ENCODE data around the gene SLC46A3.

Gene SLC46A3

GRCh38 chr13:28747851-28748250 is 29.1 kb upstream of the SLC46A3 start:
- Histone ChIP-seq H3K4me1 (ENCODE audit: control insufficient read depth, low read length) (no peaks in the 10 kb centered on the region), H3K27ac (ENCODE audit: low read depth, low read length) (no peak overlapping the region), H3K4me2 (ENCODE audit: low read length) (no peak overlapping the region)

GRCh38 chr13:28746287-28746612 is 27.5 kb upstream of the SLC46A3 start:
- Histone ChIP-seq H3K36me3 (ENCODE audit: control insufficient read depth, low read length) (no peaks in the 10 kb centered on the region), H4K20me1 (ENCODE audit: control insufficient read depth, insufficient read depth, low read depth, low read length) (no peaks in the 10 kb centered on the region), H3K27ac (ENCODE audit: low read depth, low read length) (no peak overlapping the region), H3K4me2 (ENCODE audit: low read length) (no peak overlapping the region), H3F3A (ENCODE audit: control insufficient read depth, insufficient read depth) (no peaks in the 10 kb centered on the region), H3K4me1 (ENCODE audit: control insufficient read depth, low read length) (no peaks in the 10 kb centered on the region), H3K27me3 (ENCODE audit: control insufficient read depth, low read length) (no peaks in the 10 kb centered on the region), H3K79me2 (ENCODE audit: control insufficient read depth, low read length) (no peaks in the 10 kb centered on the region), H3K4me3 (ENCODE audit: low read length) (no peak overlapping the region), H3K9me2 (replicated peaks; ENCODE audit: control insufficient read depth, low read length) (no peaks in the 10 kb centered on the region), H3K9me3 (ENCODE audit: control insufficient read depth, insufficient read depth, low read length) (no peaks in the 10 kb centered on the region)
- TF ChIP-seq EZH2phosphoT487 (IDR thresholded peaks at IDR 0.05; ENCODE audit: borderline replicate concordance, low read length): no peak
- no peak for TF ChIP-seq CTCF (IDR thresholded peaks at IDR 0.05; ENCODE audit: low read depth, low read length, poor library complexity, severe bottlenecking)

More at GRCh38 chr13:28747851-28748250, 29.1 kb upstream of the SLC46A3 start:
- no peaks in the 10 kb centered on the region for H3K79me2 ChIP-seq (ENCODE audit: control insufficient read depth, low read length)
- H3K36me3 ChIP-seq (ENCODE audit: control insufficient read depth, low read length): no peaks in the 10 kb centered on the region
- no peaks in the 10 kb centered on the region for H3K9me3 ChIP-seq (ENCODE audit: control insufficient read depth, insufficient read depth, low read length)
- H3K27me3 ChIP-seq (ENCODE audit: control insufficient read depth, low read length): no peaks in the 10 kb centered on the region
- TF ChIP-seq EZH2phosphoT487 (IDR thresholded peaks at IDR 0.05; ENCODE audit: borderline replicate concordance, low read length) (no peak), CTCF (IDR thresholded peaks at IDR 0.05; ENCODE audit: low read depth, low read length, poor library complexity, severe bottlenecking) (no peak)
- no peaks in the 10 kb centered on the region for H3K9me2 ChIP-seq (replicated peaks; ENCODE audit: control insufficient read depth, low read length)
- no peaks in the 10 kb centered on the region for H3F3A ChIP-seq (ENCODE audit: control insufficient read depth, insufficient read depth)
- H4K20me1 ChIP-seq (ENCODE audit: control insufficient read depth, insufficient read depth, low read depth, low read length): no peaks in the 10 kb centered on the region
- H3K4me3 ChIP-seq (ENCODE audit: low read length): no peak overlapping the region

- no peaks in the 10 kb centered on the region for H3K27me3 ChIP-seq (ENCODE audit: control insufficient read depth, low read length)
- no peaks in the 10 kb centered on the region for H3K36me3 ChIP-seq (ENCODE audit: control insufficient read depth, low read length)
- no peak overlapping the region for H3K4me3 ChIP-seq (ENCODE audit: low read length)
- H3K27ac ChIP-seq (ENCODE audit: low read depth, low read length): no peak overlapping the region
- H3K79me2 ChIP-seq (ENCODE audit: control insufficient read depth, low read length): no peaks in the 10 kb centered on the region
- H3K9me2 ChIP-seq (replicated peaks; ENCODE audit: control insufficient read depth, low read length): no peaks in the 10 kb centered on the region
- H4K20me1 ChIP-seq (ENCODE audit: control insufficient read depth, insufficient read depth, low read depth, low read length): no peaks in the 10 kb centered on the region
- H3K4me1 ChIP-seq (ENCODE audit: control insufficient read depth, low read length): no peaks in the 10 kb centered on the region
- no peaks in the 10 kb centered on the region for H3K9me3 ChIP-seq (ENCODE audit: control insufficient read depth, insufficient read depth, low read length)
- H3K4me2 ChIP-seq (ENCODE audit: low read length): no peak overlapping the region
- no peaks in the 10 kb centered on the region for H3F3A ChIP-seq (ENCODE audit: control insufficient read depth, insufficient read depth)
- TF ChIP-seq EZH2phosphoT487 (IDR thresholded peaks at IDR 0.05; ENCODE audit: borderline replicate concordance, low read length) (no peak), CTCF (IDR thresholded peaks at IDR 0.05; ENCODE audit: low read depth, low read length, poor library complexity, severe bottlenecking) (no peak)
Measured at GRCh38 chr13:28744656-28745055, 25.9 kb upstream of the SLC46A3 start.

- no peaks in the 10 kb centered on the region for H3K4me1 ChIP-seq (ENCODE audit: control insufficient read depth, low read length)
- H3K27ac ChIP-seq (ENCODE audit: low read depth, low read length): no peak overlapping the region
- TF ChIP-seq CTCF (IDR thresholded peaks at IDR 0.05; ENCODE audit: low read depth, low read length, poor library complexity, severe bottlenecking): no peak
- no peak for TF ChIP-seq EZH2phosphoT487 (IDR thresholded peaks at IDR 0.05; ENCODE audit: borderline replicate concordance, low read length)
- no peaks in the 10 kb centered on the region for H4K20me1 ChIP-seq (ENCODE audit: control insufficient read depth, insufficient read depth, low read depth, low read length)
- H3K4me3 ChIP-seq (ENCODE audit: low read length): no peak overlapping the region
- H3K36me3 ChIP-seq (ENCODE audit: control insufficient read depth, low read length): no peaks in the 10 kb centered on the region
- no peaks in the 10 kb centered on the region for H3K79me2 ChIP-seq (ENCODE audit: control insufficient read depth, low read length)
- no peaks in the 10 kb centered on the region for H3K9me3 ChIP-seq (ENCODE audit: control insufficient read depth, insufficient read depth, low read length)
- no peak overlapping the region for H3K4me2 ChIP-seq (ENCODE audit: low read length)
- no peaks in the 10 kb centered on the region for H3K27me3 ChIP-seq (ENCODE audit: control insufficient read depth, low read length)
- H3F3A ChIP-seq (ENCODE audit: control insufficient read depth, insufficient read depth): no peaks in the 10 kb centered on the region
- H3K9me2 ChIP-seq (replicated peaks; ENCODE audit: control insufficient read depth, low read length): no peaks in the 10 kb centered on the region
Measured at GRCh38 chr13:28744091-28744536, 25.3 kb upstream of the SLC46A3 start.

All from DOHH2 (cell line).